ENCODE results near the gene PHKG2. TPM values are rescaled to one million over a fixed set of nuclear protein-coding genes. Genes with fewer than 3 reads are reported as not detected.

PHKG2 gene
- total and polyA plus RNA-seq, 2 experiments from 2014 or later = 35.1 to 52.1 TPM

- Histone ChIP-seq H3K4me3 (no peak overlapping the region), H3K9me3 (ENCODE audit: low read depth) (no peaks in the 10 kb centered on the region), H3K4me1 (ENCODE audit: low read depth) (no peaks in the 10 kb centered on the region), H3K27me3 (no peaks in the 10 kb centered on the region), H3K27ac (no peak overlapping the region), H3K36me3 (peaks cover 63% of the 10 kb centered on the region)
- DNase-seq (ENCODE audit: low read depth in 1 of 2, low spot score in 1 of 2) = no peak
- TF ChIP-seq CTCF (IDR thresholded peaks at IDR 0.05; ENCODE audit: low read depth, low read length) = no peak
Measured at GRCh38 chr16:30720086-30720485, 28.1 kb upstream of the PHKG2 start.

DNA sequence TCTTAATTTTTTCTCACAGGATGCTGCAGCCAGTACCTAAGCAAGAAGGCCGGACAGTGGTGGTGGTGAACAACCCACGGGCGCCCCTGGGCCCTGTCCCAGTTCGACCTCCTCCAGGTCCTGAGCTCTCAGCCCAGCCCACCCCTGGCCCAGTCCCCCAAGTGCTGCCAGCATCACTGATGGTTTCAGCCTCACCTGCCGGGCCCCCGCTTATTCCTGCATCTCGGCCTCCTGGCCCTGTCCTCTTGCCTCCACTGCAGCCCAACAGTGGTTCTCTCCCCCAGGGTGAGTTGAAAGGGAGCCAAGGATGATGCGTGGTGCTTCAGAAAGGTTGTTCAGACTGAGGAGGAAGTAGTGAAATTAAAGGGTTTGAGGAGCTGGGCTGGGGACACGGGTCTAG, 27.5 kb upstream of the PHKG2 start:
- peaks cover 64% of the 10 kb centered on the region for H3K36me3 ChIP-seq
- TF ChIP-seq CTCF (IDR thresholded peaks at IDR 0.05; ENCODE audit: low read depth, low read length) = no peak
- no peaks in the 10 kb centered on the region for H3K9me3 ChIP-seq (ENCODE audit: low read depth)
- no peak overlapping the region for H3K27ac ChIP-seq
- no peak overlapping the region for H3K4me3 ChIP-seq
- DNase-seq (ENCODE audit: low read depth in 1 of 2, low spot score in 1 of 2) = no peak
- no peaks in the 10 kb centered on the region for H3K4me1 ChIP-seq (ENCODE audit: low read depth)
- H3K27me3 ChIP-seq = no peaks in the 10 kb centered on the region

GRCh38 chr16:30721167-30721566, 27.1 kb upstream of the PHKG2 start:
- Histone ChIP-seq H3K9me3 (ENCODE audit: low read depth) (no peaks in the 10 kb centered on the region), H3K4me1 (ENCODE audit: low read depth) (no peaks in the 10 kb centered on the region), H3K27me3 (no peaks in the 10 kb centered on the region), H3K27ac (no peak overlapping the region), H3K4me3 (no peak overlapping the region), H3K36me3 (peaks cover 59% of the 10 kb centered on the region)
- DNase-seq (ENCODE audit: low read depth in 1 of 2, low spot score in 1 of 2) = no peak
- no peak for TF ChIP-seq CTCF (IDR thresholded peaks at IDR 0.05; ENCODE audit: low read depth, low read length)

GRCh38 chr16:30721606-30722005, 26.6 kb upstream of the PHKG2 start:
- TF ChIP-seq CTCF (IDR thresholded peaks at IDR 0.05; ENCODE audit: low read depth, low read length) = no peak
- Histone ChIP-seq H3K4me1 (ENCODE audit: low read depth) (no peaks in the 10 kb centered on the region), H3K4me3 (no peak overlapping the region), H3K36me3 (peaks cover 55% of the 10 kb centered on the region), H3K27me3 (no peaks in the 10 kb centered on the region), H3K27ac (no peak overlapping the region), H3K9me3 (ENCODE audit: low read depth) (no peaks in the 10 kb centered on the region)
- no peak for DNase-seq (ENCODE audit: low read depth in 1 of 2, low spot score in 1 of 2)

DNA sequence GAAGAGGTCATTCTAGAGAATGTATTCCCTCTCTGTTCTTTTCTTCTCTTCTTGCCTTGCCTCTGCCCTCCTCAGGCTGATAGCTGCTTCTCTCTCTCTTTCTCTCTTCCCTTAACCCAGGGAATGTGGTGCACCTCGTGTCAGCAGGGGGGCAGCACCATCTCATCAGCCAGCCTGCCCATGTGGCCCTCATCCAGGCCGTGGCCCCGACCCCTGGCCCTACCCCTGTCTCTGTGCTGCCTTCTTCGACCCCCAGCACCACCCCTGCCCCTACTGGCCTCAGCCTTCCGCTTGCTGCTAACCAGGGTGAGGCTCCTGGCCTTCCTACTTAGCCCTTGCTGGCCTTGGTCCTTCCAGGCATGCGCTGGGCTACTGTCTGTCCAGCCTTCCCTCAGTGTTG, 25.8 kb upstream of the PHKG2 start:
- Histone ChIP-seq H3K9me3 (ENCODE audit: low read depth) (no peaks in the 10 kb centered on the region), H3K27me3 (no peaks in the 10 kb centered on the region), H3K4me3 (no peak overlapping the region), H3K27ac (no peak overlapping the region), H3K4me1 (ENCODE audit: low read depth) (no peaks in the 10 kb centered on the region), H3K36me3 (peaks cover 49% of the 10 kb centered on the region)
- no peak for TF ChIP-seq CTCF (IDR thresholded peaks at IDR 0.05; ENCODE audit: low read depth, low read length)
- no peak for DNase-seq (ENCODE audit: low read depth in 1 of 2, low spot score in 1 of 2)

- no peaks in the 10 kb centered on the region for H3K4me1 ChIP-seq (ENCODE audit: low read depth)
- no peak overlapping the region for H3K4me3 ChIP-seq
- no peaks in the 10 kb centered on the region for H3K27me3 ChIP-seq
- H3K27ac ChIP-seq = no peak overlapping the region
- TF ChIP-seq CTCF (IDR thresholded peaks at IDR 0.05; ENCODE audit: low read depth, low read length) = no peak
- no peak for DNase-seq (ENCODE audit: low read depth in 1 of 2, low spot score in 1 of 2)
- no peaks in the 10 kb centered on the region for H3K9me3 ChIP-seq (ENCODE audit: low read depth)
- peaks cover 49% of the 10 kb centered on the region for H3K36me3 ChIP-seq
Measured at GRCh38 chr16:30722916-30723315, 25.3 kb upstream of the PHKG2 start.
